ENCODE measurements around the gene BDNF. TPM values are rescaled to one million over a fixed set of nuclear protein-coding genes. Genes with fewer than 3 reads are reported as not detected.

The BDNF gene
- polyA plus RNA-seq, 1 donor from 2014 or later, result not detected

GRCh38 chr11:27627979-27628378, 72.3 kb downstream of the BDNF start:
- Histone ChIP-seq H3F3A (ENCODE audit: insufficient read depth, low read length, poor library complexity, severe bottlenecking) (no peaks in the 10 kb centered on the region), H3K27ac (ENCODE audit: low read length) (no peak overlapping the region), H3K9me2 (ENCODE audit: insufficient read depth, low read length) (no peaks in the 10 kb centered on the region), H3K36me3 (ENCODE audit: insufficient read depth, low read length) (no peaks in the 10 kb centered on the region), H3K27me3 (ENCODE audit: insufficient read depth, low read depth, low read length) (no peaks in the 10 kb centered on the region), H3K79me2 (replicated peaks; ENCODE audit: insufficient read depth, low read length) (no peaks in the 10 kb centered on the region), H3K9ac (ENCODE audit: low read length) (no peak overlapping the region), H3K4me3 (ENCODE audit: low read length) (no peak overlapping the region), H3K9me3 (ENCODE audit: low read length) (no peaks in the 10 kb centered on the region), H3K4me2 (ENCODE audit: low read length) (no peak overlapping the region), H4K20me1 (ENCODE audit: insufficient read depth) (no peaks in the 10 kb centered on the region), H2AFZ (ENCODE audit: low read depth, low read length) (no peak overlapping the region)
- no peak for TF ChIP-seq MXI1 (conservative IDR thresholded peaks at IDR 0.05; ENCODE audit: poor library complexity, severe bottlenecking)
- TF ChIP-seq REST (IDR thresholded peaks at IDR 0.05; ENCODE audit: borderline replicate concordance), result no peak
- TF ChIP-seq EP300 (conservative IDR thresholded peaks at IDR 0.05; ENCODE audit: poor library complexity, severe bottlenecking), result no peak
- TF ChIP-seq POLR2AphosphoS5 (IDR thresholded peaks at IDR 0.05), result no peak
- no peak for TF ChIP-seq EZH2 (IDR thresholded peaks at IDR 0.05; ENCODE audit: borderline replicate concordance, insufficient read depth, low read length, poor library complexity, severe bottlenecking)
- TF ChIP-seq TAF1 (IDR thresholded peaks at IDR 0.05; ENCODE audit: low read depth), result no peak
- TF ChIP-seq SMC3 (conservative IDR thresholded peaks at IDR 0.05; ENCODE audit: poor library complexity), result no peak
- TF ChIP-seq RAD21 (conservative IDR thresholded peaks at IDR 0.05), result no peak
- TF ChIP-seq CTCF (IDR thresholded peaks at IDR 0.05; ENCODE audit: poor library complexity, severe bottlenecking), result no peak

- H3K4me2 ChIP-seq (ENCODE audit: low read length), result no peak overlapping the region
Observed at GRCh38 chr11:27626938-27627586, 73.2 kb downstream of the BDNF start.

More at GRCh38 chr11:27626938-27627586, 73.2 kb downstream of the BDNF start:
- no peaks in the 10 kb centered on the region for H3K9me2 ChIP-seq (ENCODE audit: insufficient read depth, low read length)
- TF ChIP-seq CTCF (IDR thresholded peaks at IDR 0.05; ENCODE audit: poor library complexity, severe bottlenecking) (no peak), TAF1 (IDR thresholded peaks at IDR 0.05; ENCODE audit: low read depth) (no peak), SMC3 (conservative IDR thresholded peaks at IDR 0.05; ENCODE audit: poor library complexity) (no peak), MXI1 (conservative IDR thresholded peaks at IDR 0.05; ENCODE audit: poor library complexity, severe bottlenecking) (no peak), EP300 (conservative IDR thresholded peaks at IDR 0.05; ENCODE audit: poor library complexity, severe bottlenecking) (no peak), RAD21 (conservative IDR thresholded peaks at IDR 0.05) (no peak)
- H2AFZ ChIP-seq (ENCODE audit: low read depth, low read length), result no peak overlapping the region
- H3F3A ChIP-seq (ENCODE audit: insufficient read depth, low read length, poor library complexity, severe bottlenecking), result no peaks in the 10 kb centered on the region
- no peaks in the 10 kb centered on the region for H3K27me3 ChIP-seq (ENCODE audit: insufficient read depth, low read depth, low read length)
- no peaks in the 10 kb centered on the region for H3K79me2 ChIP-seq (replicated peaks; ENCODE audit: insufficient read depth, low read length)
- no peak overlapping the region for H3K9ac ChIP-seq (ENCODE audit: low read length)
- no peaks in the 10 kb centered on the region for H4K20me1 ChIP-seq (ENCODE audit: insufficient read depth)
- no peak overlapping the region for H3K4me3 ChIP-seq (ENCODE audit: low read length)
- H3K9me3 ChIP-seq (ENCODE audit: low read length), result no peaks in the 10 kb centered on the region
- H3K36me3 ChIP-seq (ENCODE audit: insufficient read depth, low read length), result no peaks in the 10 kb centered on the region
- H3K27ac ChIP-seq (ENCODE audit: low read length), result no peak overlapping the region

All from neural cell (in vitro differentiated cells).